DND-41 (cell line): ENCODE measurements around the gene GRIK3.

Source experiments
- ATAC-seq: fragments of 200-7000 bp; cut with Tn5 transposase; 3 replicates; pipeline ENCODE4 v1.9.1; 2021; ENCODE audit warnings: low read depth; ENCODE audit not compliant: insufficient read depth
- DNase-seq: peaks from one replicate; pipeline ENCODE4 v3.0.0-alpha.2; 2020
- H2AFZ ChIP-seq: 2 replicates; pipeline ENCODE4 v1.6.0; 2012; ENCODE audit warnings: low read depth, low read length
- H3K27ac ChIP-seq: 2 replicates; pipeline ENCODE4 v1.5.1; 2012; ENCODE audit warnings: low read length, inconsistent platforms
- H3K27me3 ChIP-seq: fragments of 200-600 bp; sonication (generic); 2 replicates; pipeline ENCODE4 v1.6.0; 2012; ENCODE audit warnings: low read length, mild to moderate bottlenecking, inconsistent platforms; ENCODE audit not compliant: insufficient read depth, poor library complexity
- H3K36me3 ChIP-seq: 2 replicates; pipeline ENCODE4 v1.5.1; 2012; ENCODE audit warnings: low read length, inconsistent platforms; ENCODE audit not compliant: insufficient read depth
- H3K4me1 ChIP-seq: 2 replicates; pipeline ENCODE4 v1.5.1; 2012; ENCODE audit warnings: mild to moderate bottlenecking, low read length; ENCODE audit not compliant: insufficient read depth
- H3K4me2 ChIP-seq: 2 replicates; pipeline ENCODE4 v1.6.0; 2012; ENCODE audit warnings: mild to moderate bottlenecking, moderate library complexity, low read length, inconsistent platforms; ENCODE audit not compliant: insufficient read depth
- H3K4me3 ChIP-seq, 2 experiments: fragments of 200-600 bp in 1 of 2; shearing (Covaris generic) in 1 of 2; 2 replicates each; pipeline ENCODE4 v1.5.1; 2012 to 2016; ENCODE audit warnings: inconsistent platforms in 2 of 2, low read length in 2 of 2, mild to moderate bottlenecking in 2 of 2, low read depth in 1 of 2, moderate library complexity in 1 of 2
- H3K79me2 ChIP-seq: 2 replicates; pipeline ENCODE4 v1.6.0; 2012; ENCODE audit warnings: low read length, inconsistent platforms; ENCODE audit not compliant: insufficient read depth
- H3K9ac ChIP-seq: 2 replicates; pipeline ENCODE4 v1.6.0; 2012; ENCODE audit warnings: low read depth, mild to moderate bottlenecking, inconsistent platforms, low read length, moderate library complexity
- H3K9me3 ChIP-seq: 2 replicates; pipeline ENCODE4 v1.5.1; 2012; ENCODE audit warnings: low read length, moderate library complexity, mild to moderate bottlenecking, inconsistent platforms; ENCODE audit not compliant: insufficient read depth, severe bottlenecking
- H4K20me1 ChIP-seq: 2 replicates; pipeline ENCODE4 v1.6.0; 2012; ENCODE audit warnings: low read length; ENCODE audit not compliant: insufficient read depth
- EZH2 ChIP-seq: IDR thresholded peaks from 3 replicates; pipeline ENCODE4 v1.6.1; 2012; ENCODE audit warnings: borderline replicate concordance, low read depth, mild to moderate bottlenecking, moderate library complexity, low read length, inconsistent platforms; ENCODE audit not compliant: severe bottlenecking
- TF ChIP-seq, protein P1 (sequence below): IDR thresholded peaks from 2 replicates; pipeline ENCODE4 v1.5.1; 2012; ENCODE audit warnings: borderline replicate concordance, low read length, moderate library complexity, mild to moderate bottlenecking; ENCODE audit not compliant: poor library complexity, severe bottlenecking; ENCODE audit errors: extremely low read depth

Gene GRIK3

GRCh38 chr1:36944883-36945282 is 89.4 kb downstream of the GRIK3 start:
- H3K36me3 ChIP-seq: no peaks in the 10 kb centered on the region
- no peak overlapping the region for H3K9ac ChIP-seq
- no peaks in the 10 kb centered on the region for H3K79me2 ChIP-seq
- H3K4me2 ChIP-seq: no peak overlapping the region
- DNase-seq: no peak
- no peak for TF ChIP-seq EZH2
- TF ChIP-seq, protein P1, sequence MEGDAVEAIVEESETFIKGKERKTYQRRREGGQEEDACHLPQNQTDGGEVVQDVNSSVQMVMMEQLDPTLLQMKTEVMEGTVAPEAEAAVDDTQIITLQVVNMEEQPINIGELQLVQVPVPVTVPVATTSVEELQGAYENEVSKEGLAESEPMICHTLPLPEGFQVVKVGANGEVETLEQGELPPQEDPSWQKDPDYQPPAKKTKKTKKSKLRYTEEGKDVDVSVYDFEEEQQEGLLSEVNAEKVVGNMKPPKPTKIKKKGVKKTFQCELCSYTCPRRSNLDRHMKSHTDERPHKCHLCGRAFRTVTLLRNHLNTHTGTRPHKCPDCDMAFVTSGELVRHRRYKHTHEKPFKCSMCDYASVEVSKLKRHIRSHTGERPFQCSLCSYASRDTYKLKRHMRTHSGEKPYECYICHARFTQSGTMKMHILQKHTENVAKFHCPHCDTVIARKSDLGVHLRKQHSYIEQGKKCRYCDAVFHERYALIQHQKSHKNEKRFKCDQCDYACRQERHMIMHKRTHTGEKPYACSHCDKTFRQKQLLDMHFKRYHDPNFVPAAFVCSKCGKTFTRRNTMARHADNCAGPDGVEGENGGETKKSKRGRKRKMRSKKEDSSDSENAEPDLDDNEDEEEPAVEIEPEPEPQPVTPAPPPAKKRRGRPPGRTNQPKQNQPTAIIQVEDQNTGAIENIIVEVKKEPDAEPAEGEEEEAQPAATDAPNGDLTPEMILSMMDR: no peak
- no peaks in the 10 kb centered on the region for H3K27me3 ChIP-seq
- H2AFZ ChIP-seq: no peak overlapping the region
- H3K9me3 ChIP-seq: no peaks in the 10 kb centered on the region
- H3K4me1 ChIP-seq: no peaks in the 10 kb centered on the region
- no peak overlapping the region for H3K27ac ChIP-seq
- no peak for ATAC-seq
- no peak overlapping the region for H3K4me3 ChIP-seq
- peaks cover 6% of the 10 kb centered on the region; the same call in 1 of the 2 replicates for H4K20me1 ChIP-seq

DNA sequence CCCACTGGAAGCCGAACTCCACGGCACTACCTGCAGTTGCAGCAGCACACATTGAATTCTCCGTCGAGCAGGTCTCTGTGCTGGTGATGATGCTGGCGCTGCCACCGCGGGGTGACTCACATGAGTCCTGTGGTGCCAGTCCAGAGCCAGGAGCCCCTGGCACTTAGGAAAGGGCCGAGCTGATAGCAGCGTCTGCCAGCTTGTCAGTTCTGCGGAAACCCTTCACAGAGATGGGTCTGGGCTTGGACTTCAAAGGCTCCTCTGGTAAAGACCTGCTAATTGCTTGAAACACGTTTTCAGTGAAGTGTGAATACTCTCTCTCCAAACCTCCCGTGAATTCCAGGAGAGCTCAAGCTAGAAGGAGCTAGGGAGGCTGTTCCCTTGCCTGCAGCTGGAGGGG is 92.2 kb downstream of the GRIK3 start:
- H3K27me3 ChIP-seq: no peaks in the 10 kb centered on the region
- DNase-seq (no peak), ATAC-seq (no peak)
- peaks cover 6% of the 10 kb centered on the region; the same call in 1 of the 2 replicates for H4K20me1 ChIP-seq
- no peak overlapping the region for H3K27ac ChIP-seq
- H3K9me3 ChIP-seq: no peaks in the 10 kb centered on the region
- no peaks in the 10 kb centered on the region for H3K36me3 ChIP-seq
- H3K9ac ChIP-seq: no peak overlapping the region
- no peak for TF ChIP-seq EZH2
- TF ChIP-seq, protein P1: no peak
- H3K79me2 ChIP-seq: no peaks in the 10 kb centered on the region
- H3K4me3 ChIP-seq: no peak overlapping the region
- H3K4me2 ChIP-seq: no peak overlapping the region
- H2AFZ ChIP-seq: no peak overlapping the region
- H3K4me1 ChIP-seq: no peaks in the 10 kb centered on the region

GRCh38 chr1:36941316-36941978 is 92.9 kb downstream of the GRIK3 start:
- Histone ChIP-seq H2AFZ (no peak overlapping the region), H3K4me1 (no peaks in the 10 kb centered on the region), H3K27ac (no peak overlapping the region), H3K4me2 (no peak overlapping the region), H3K27me3 (peaks cover 3% of the 10 kb centered on the region), H3K36me3 (no peaks in the 10 kb centered on the region), H3K9ac (no peak overlapping the region), H4K20me1 (peaks cover 6% of the 10 kb centered on the region; the same call in 1 of the 2 replicates), H3K79me2 (no peaks in the 10 kb centered on the region), H3K4me3 (no peak overlapping the region), H3K9me3 (no peaks in the 10 kb centered on the region)
- DNase-seq (no peak), ATAC-seq (no peak)
- TF ChIP-seq EZH2: no peak

- Histone ChIP-seq H3K79me2 (no peaks in the 10 kb centered on the region), H4K20me1 (peaks cover 6% of the 10 kb centered on the region; the same call in 1 of the 2 replicates), H3K4me1 (no peaks in the 10 kb centered on the region), H3K9me3 (no peaks in the 10 kb centered on the region), H3K4me2 (no peak overlapping the region), H2AFZ (no peak overlapping the region), H3K36me3 (no peaks in the 10 kb centered on the region), H3K9ac (no peak overlapping the region), H3K27ac (no peak overlapping the region), H3K4me3 (no peak overlapping the region), H3K27me3 (peaks cover 22% of the 10 kb centered on the region)
- no peak for ATAC-seq
- TF ChIP-seq EZH2: no peak
- TF ChIP-seq, protein P1: no peak
- DNase-seq: no peak
These were observed 95.5 kb downstream of the GRIK3 start for GRCh38 chr1:36938819-36939218.
